Loucy (cell line): Measurements from ENCODE around the gene ATXN7L1.

Experiments used
- H2AFZ ChIP-seq: fragments of 200-600 bp; sonication (generic); 2 replicates; pipeline ENCODE4 v1.6.0; 2016; ENCODE audit warnings: antibody characterized with exemption, mild to moderate bottlenecking, low read length, moderate library complexity
- H3F3A ChIP-seq: fragments of 200-600 bp; 2 replicates; pipeline ENCODE4 v1.6.0; 2016; ENCODE audit warnings: antibody characterized with exemption, low read depth, mild to moderate bottlenecking
- H3K27me3 ChIP-seq: fragments of 200-600 bp; sonication (generic); 2 replicates; pipeline ENCODE4 v1.6.1; 2014; ENCODE audit warnings: low read length, mild to moderate bottlenecking; ENCODE audit not compliant: insufficient read depth, poor library complexity, severe bottlenecking
- H3K36me3 ChIP-seq: fragments of 200-600 bp; sonication (generic); 2 replicates; pipeline ENCODE4 v1.6.1; 2016; ENCODE audit warnings: low read length; ENCODE audit not compliant: insufficient read depth
- H3K4me1 ChIP-seq: fragments of 200-600 bp; sonication (generic); 2 replicates; pipeline ENCODE4 v1.5.1; 2014; ENCODE audit warnings: low read length, mild to moderate bottlenecking; ENCODE audit not compliant: insufficient read depth, poor library complexity, severe bottlenecking
- H3K4me2 ChIP-seq: fragments of 200-600 bp; sonication (generic); 2 replicates; pipeline ENCODE4 v1.6.0; 2014; ENCODE audit warnings: antibody characterized with exemption, low read length, low read depth, mild to moderate bottlenecking; ENCODE audit not compliant: poor library complexity, severe bottlenecking
- H3K4me3 ChIP-seq: fragments of 200-600 bp; sonication (generic); 2 replicates; pipeline ENCODE4 v1.5.1; 2014; ENCODE audit warnings: low read length, mild to moderate bottlenecking, mixed read lengths; ENCODE audit not compliant: poor library complexity, severe bottlenecking
- H3K79me2 ChIP-seq: fragments of 200-600 bp; sonication (generic); 2 replicates; pipeline ENCODE4 v1.6.1; 2014; ENCODE audit warnings: low read length; ENCODE audit not compliant: insufficient read depth
- H3K9ac ChIP-seq: fragments of 200-600 bp; sonication (generic); 2 replicates; pipeline ENCODE4 v1.6.0; 2014; ENCODE audit warnings: mild to moderate bottlenecking, low read depth, low read length, moderate library complexity; ENCODE audit not compliant: poor library complexity, severe bottlenecking
- H3K9me2 ChIP-seq: fragments of 200-600 bp; sonication (generic); replicated peaks from 2 replicates; pipeline ENCODE4 v1.6.1; 2016; ENCODE audit warnings: low read depth, low read length, mixed read lengths
- H3K9me3 ChIP-seq: fragments of 200-600 bp; sonication (generic); 2 replicates; pipeline ENCODE4 v1.6.1; 2014; ENCODE audit warnings: mild to moderate bottlenecking, antibody characterized with exemption, low read length, low read depth; ENCODE audit not compliant: insufficient read depth
- H4K20me1 ChIP-seq: fragments of 200-600 bp; sonication (generic); 2 replicates; pipeline ENCODE4 v1.6.0; 2014; ENCODE audit warnings: antibody characterized with exemption, low read length, mild to moderate bottlenecking; ENCODE audit not compliant: insufficient read depth, poor library complexity, severe bottlenecking
- CTCF ChIP-seq: fragments of 200-600 bp; sonication (generic); conservative IDR thresholded peaks from 2 replicates; pipeline ENCODE4 v1.5.1; 2014; ENCODE audit warnings: mild to moderate bottlenecking, antibody characterized with exemption, low read length
- EZH2phosphoT487 ChIP-seq: fragments of 200-600 bp; IDR thresholded peaks from 2 replicates; pipeline ENCODE4 v1.6.1; 2018; ENCODE audit warnings: antibody characterized with exemption, mild to moderate bottlenecking, moderate library complexity, borderline replicate concordance

Gene ATXN7L1

GRCh38 chr7:105734233-105734632 is 142.2 kb downstream of the ATXN7L1 start:
- TF ChIP-seq EZH2phosphoT487 (no peak), CTCF (no peak)
- no peaks in the 10 kb centered on the region for H4K20me1 ChIP-seq
- no peak overlapping the region for H2AFZ ChIP-seq
- no peaks in the 10 kb centered on the region for H3F3A ChIP-seq
- no peaks in the 10 kb centered on the region for H3K9me3 ChIP-seq
- H3K27me3 ChIP-seq, result no peaks in the 10 kb centered on the region
- no peaks in the 10 kb centered on the region for H3K4me1 ChIP-seq
- H3K79me2 ChIP-seq, result no peaks in the 10 kb centered on the region
- no peak overlapping the region for H3K9ac ChIP-seq
- no peak overlapping the region for H3K4me3 ChIP-seq
- no peaks in the 10 kb centered on the region for H3K36me3 ChIP-seq
- H3K9me2 ChIP-seq, result no peaks in the 10 kb centered on the region
- no peak overlapping the region for H3K4me2 ChIP-seq

GRCh38 chr7:105731042-105731441 is 145.4 kb downstream of the ATXN7L1 start:
- Histone ChIP-seq H3K9me2 (no peaks in the 10 kb centered on the region), H2AFZ (no peak overlapping the region)
- no peak for TF ChIP-seq CTCF
- TF ChIP-seq EZH2phosphoT487, result no peak

GRCh38 chr7:105728028-105728427 is 148.4 kb downstream of the ATXN7L1 start:
- Histone ChIP-seq H2AFZ (no peak overlapping the region), H3K79me2 (no peaks in the 10 kb centered on the region), H3K4me1 (no peaks in the 10 kb centered on the region), H3K27me3 (no peaks in the 10 kb centered on the region), H3K9me3 (no peaks in the 10 kb centered on the region), H4K20me1 (no peaks in the 10 kb centered on the region), H3K9me2 (no peaks in the 10 kb centered on the region), H3F3A (no peaks in the 10 kb centered on the region), H3K4me2 (no peak overlapping the region), H3K36me3 (no peaks in the 10 kb centered on the region), H3K4me3 (no peak overlapping the region), H3K9ac (no peak overlapping the region)
- TF ChIP-seq CTCF (no peak), EZH2phosphoT487 (no peak)

More at GRCh38 chr7:105731042-105731441, 145.4 kb downstream of the ATXN7L1 start:
- Histone ChIP-seq H3K4me3 (no peak overlapping the region), H3K9ac (no peak overlapping the region), H3K9me3 (no peaks in the 10 kb centered on the region), H4K20me1 (no peaks in the 10 kb centered on the region), H3K36me3 (no peaks in the 10 kb centered on the region), H3F3A (no peaks in the 10 kb centered on the region), H3K79me2 (no peaks in the 10 kb centered on the region), H3K4me1 (no peaks in the 10 kb centered on the region), H3K27me3 (no peaks in the 10 kb centered on the region), H3K4me2 (no peak overlapping the region)
